ENCODE data around the gene DAD1.
"Not testable (repeated sequence)": the region's sequence is repeated elsewhere in the genome, so short reads cannot be mapped to it uniquely, and the experiment has no call there.

Gene DAD1

GRCh38 chr14:22599349-22599748 is 10.3 kb upstream of the DAD1 start:
- DNase-seq (ENCODE audit: low spot score) (no peak), FAIRE-seq (no peak)

GRCh38 chr14:22598896-22599244 is 9.8 kb upstream of the DAD1 start:
- no peak for FAIRE-seq
- DNase-seq (ENCODE audit: low spot score): peak; percentile 68

DNA sequence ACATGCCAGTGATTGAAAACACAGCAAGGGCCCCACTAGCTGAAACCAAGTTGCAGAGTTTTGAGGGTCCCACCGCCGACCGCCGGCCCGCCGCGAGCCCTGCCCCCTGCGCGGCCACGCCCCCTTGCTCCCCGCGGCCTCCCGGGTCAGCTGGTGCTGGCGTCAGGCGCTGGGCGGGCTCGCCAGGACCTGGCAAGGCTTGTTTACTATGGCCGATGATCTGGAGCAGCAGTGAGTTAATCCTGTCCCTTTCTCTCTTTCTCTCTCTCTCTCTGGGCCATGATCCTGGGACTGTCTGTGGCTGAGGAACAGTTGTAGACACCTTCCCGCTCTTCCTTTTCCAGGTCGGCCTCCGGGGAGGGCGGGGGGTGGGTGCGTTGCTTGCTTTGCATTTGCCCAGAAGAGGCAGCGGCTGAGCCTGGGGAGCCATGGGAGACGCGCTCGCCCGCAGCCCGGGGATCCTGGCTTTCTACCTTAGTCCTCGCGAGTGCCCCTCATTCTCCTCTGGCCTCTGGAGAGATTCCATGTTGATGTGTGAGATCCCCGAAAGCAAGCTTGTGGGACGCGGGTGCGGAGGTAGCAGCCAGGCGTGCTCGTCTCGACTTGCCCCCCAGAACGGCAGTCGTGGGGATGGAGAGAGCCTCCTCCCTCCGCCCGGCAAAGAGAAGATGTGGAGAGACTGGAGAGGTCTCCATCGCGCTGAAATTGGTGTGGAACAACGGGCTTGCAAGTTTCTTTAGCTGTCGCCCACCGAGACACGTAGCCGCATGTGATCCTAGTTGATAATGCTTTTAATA is 9.3 kb upstream of the DAD1 start, which contains the start of gene ABHD4:
Gene ABHD4 (plus strand): TSS at position 202 of the 797 bp plus-strand sequence. CDS start 7 bp downstream, at position 209.
- DNase-seq (ENCODE audit: low spot score) (peak; percentile 82), FAIRE-seq (no peak)

GRCh38 chr14:22597771-22598098 is 8.7 kb upstream of the DAD1 start:
- DNase-seq (ENCODE audit: low spot score) (no peak), FAIRE-seq (no peak)

DNA sequence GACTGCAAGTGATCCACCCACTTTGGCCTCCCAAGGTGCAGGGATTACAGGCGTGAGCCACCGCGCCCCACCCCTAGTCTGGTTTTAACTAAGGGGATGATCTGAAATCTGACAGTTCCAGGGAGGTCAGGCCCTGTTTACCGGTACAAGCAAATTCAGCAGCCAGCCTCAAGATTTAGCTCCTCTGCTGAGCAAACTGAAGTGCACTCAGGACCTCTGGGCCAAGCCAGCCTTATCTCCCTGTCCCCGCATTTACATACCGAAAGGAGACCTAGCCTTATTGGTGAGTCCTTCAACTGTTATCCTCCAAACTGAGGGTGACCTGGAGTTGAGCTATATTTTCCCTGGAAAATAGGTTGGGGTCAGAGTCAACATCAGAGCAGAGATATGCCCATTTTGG is 8.2 kb upstream of the DAD1 start:
- DNase-seq (ENCODE audit: low spot score) (no peak), FAIRE-seq (no peak)

DNA sequence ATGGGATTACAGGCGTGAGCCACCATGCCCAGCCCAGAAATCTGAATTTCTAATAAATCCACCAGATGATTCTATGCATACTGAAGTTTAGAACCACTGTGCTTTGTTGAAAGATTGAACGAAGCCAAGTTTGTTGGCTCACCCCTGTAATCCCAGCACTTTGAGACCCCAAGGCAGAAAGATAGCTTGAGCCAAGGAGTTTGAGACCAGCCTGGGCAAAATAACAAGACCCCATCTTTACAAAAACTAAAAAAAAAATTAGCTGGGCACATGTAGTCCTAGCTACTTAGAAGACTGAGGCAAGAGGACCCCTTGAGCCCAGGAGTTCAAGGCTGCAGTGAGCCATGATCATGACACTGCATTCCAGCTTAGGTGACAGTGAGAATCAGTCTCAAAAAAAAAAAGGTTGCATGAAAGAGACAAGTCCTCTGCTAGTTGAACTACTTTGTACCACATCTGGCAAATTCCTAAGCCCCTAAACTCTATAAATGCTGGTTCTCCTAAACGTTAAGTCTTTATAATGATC is 7.4 kb upstream of the DAD1 start:
- FAIRE-seq (no peak), DNase-seq (ENCODE audit: low spot score) (no peak)

GRCh38 chr14:22594156-22594716 is 5.2 kb upstream of the DAD1 start:
- no peak for FAIRE-seq
- no peak for DNase-seq (ENCODE audit: low spot score)

DNA sequence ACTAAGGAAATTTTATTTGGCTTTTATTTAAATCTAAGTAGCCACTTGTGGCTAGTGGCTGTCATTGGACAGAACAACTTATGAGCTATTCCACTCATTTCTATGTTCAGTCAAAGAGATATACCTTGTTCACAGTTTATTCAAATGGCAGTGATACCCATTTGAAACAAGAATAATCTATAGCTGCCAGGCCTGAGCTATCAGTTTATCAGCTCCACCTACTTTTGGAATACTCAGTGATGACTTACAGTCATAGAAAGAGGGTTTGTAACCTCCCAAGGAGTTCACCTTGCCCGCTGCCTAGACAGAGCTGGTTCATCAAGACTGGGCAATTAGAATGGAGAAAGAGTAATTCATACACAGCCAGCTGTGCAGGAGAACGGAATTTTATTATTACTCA is 4.6 kb upstream of the DAD1 start:
- DNase-seq (ENCODE audit: low spot score): no peak
- no peak for FAIRE-seq

- DNase-seq (ENCODE audit: low spot score): no peak
- FAIRE-seq: no peak
Observed at GRCh38 chr14:22593189-22593588, 4.2 kb upstream of the DAD1 start.

DNA sequence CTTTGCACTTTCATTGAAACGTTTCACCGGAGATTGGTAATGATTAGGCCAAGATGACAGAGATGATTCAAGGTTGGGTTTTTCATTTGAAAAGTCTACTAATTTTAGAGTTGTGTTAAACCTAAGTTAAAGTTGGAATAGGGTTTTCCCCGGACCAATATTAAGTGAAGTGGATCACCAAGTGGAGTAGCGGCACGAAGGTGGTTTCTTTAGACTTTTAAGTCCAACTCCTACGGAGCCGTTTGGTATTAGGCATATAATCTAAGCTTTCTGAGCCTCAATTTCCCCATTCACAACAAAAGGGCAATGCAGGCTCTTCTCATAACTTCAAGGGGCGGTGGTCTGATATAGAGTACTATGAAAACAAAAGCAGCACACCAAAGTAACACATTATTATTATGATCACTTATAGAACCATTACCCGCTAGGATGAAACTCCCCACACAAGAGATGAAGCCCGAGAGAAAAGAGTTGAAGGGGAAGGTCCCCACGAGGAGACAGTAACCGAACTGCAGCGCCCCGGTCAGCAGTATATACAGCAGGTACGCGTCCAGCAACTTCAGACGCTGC is 413 bp downstream of the DAD1 start:
- no peak for FAIRE-seq
- DNase-seq (ENCODE audit: low spot score): no peak

GRCh38 chr14:22587677-22588422 is 1.2 kb downstream of the DAD1 start:
- DNase-seq (ENCODE audit: low spot score); FAIRE-seq: not testable (repeated sequence)

DNA sequence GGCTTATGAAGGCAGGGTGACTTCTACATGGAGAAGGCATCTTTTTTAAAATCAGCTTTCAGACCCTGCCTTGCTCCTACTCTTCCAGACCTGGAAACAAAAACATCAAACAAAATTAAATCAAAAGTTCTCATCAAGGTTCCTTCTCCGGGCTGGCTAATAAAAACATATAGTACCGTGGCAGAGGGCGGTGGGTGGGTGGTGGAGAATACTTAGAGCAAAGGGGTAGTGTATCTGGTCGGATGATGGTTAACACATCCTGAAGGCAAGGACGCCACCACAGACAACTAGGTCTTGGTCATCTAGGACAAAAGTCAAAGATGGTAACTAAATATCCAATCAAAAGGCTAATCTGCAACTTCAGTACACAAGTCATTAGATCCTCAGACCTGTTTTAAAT is 1.8 kb downstream of the DAD1 start:
- FAIRE-seq (no peak), DNase-seq (ENCODE audit: low spot score) (no peak)

- DNase-seq (ENCODE audit: low spot score): no peak
- no peak for FAIRE-seq
Observed at GRCh38 chr14:22583994-22584393, 5.0 kb downstream of the DAD1 start.

DNA sequence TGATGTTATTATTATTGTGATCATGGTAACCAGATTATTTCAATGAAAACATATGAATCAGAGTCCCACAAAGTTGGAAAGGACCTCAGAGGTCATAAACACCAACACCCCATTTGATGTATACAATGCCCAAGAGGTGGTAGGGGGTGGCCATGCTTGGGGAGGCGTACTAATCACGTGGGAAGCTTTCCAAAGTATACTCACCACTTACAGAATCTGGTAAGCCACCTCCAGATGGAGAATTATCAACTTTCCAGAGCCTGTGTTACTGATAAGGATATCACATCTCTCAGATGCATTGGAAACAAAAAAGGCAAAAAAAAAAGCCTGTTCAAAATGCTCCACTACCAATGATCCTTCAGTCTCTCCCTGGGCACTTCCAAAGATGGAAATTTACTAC is 8.4 kb downstream of the DAD1 start:
- FAIRE-seq: no peak
- no peak for DNase-seq (ENCODE audit: low spot score)

- no peak for DNase-seq (ENCODE audit: low spot score)
- FAIRE-seq: no peak
Observed at GRCh38 chr14:22579881-22580280, 9.1 kb downstream of the DAD1 start.

GRCh38 chr14:22579236-22579635 is 9.8 kb downstream of the DAD1 start:
- DNase-seq (ENCODE audit: low spot score) (no peak), FAIRE-seq (no peak)

DNA sequence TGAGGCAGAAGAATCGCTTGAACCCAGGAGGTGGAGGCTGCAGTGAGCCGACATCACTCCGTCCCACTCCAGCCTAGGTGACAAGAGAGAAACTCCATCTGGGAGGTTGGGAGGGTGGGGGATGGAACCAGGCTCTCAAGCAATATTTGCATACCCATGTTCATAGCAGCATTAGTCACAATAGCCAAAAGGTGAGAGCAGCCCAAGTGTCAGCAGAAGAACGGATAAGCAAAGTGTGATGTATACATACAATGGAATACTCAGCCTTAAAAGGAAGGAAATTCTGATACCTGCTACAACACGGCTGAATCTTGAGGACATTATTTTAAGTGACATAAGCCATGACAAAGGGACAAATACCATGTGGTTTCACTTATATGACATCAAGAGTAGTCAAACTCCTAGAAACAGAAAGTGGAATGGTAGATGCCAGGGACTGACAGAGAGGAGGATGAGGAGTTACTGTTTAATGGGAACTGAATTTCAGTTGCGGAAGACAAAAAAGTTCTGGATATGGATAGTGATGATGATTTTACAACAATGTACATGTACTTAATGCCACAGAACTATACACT is 11.6 kb downstream of the DAD1 start:
- DNase-seq (ENCODE audit: low spot score) (no peak), FAIRE-seq (no peak)

DNA sequence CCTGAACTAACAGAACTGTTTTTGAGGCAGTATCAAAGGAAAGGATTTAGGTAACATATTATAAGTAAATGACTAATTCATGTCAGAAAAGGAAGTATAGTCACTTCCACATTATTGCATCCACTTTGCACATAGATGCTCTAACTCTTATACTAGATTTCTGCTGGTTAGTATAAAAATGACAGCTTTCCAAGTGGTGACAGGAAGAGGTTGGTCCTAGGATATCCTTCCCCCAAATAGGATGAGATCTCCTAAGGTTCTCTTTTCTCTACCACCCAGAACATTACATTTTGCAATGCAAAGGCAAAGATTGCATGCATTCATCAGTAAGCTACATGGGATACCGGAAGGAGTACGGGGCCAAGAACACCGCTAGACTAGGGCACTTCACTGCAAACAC is 15.2 kb downstream of the DAD1 start:
- no peak for DNase-seq (ENCODE audit: low spot score)
- FAIRE-seq: no peak

- DNase-seq (ENCODE audit: low spot score) (peak; percentile 32), FAIRE-seq (no peak)
Observed at GRCh38 chr14:22572562-22573058, 16.4 kb downstream of the DAD1 start.

GRCh38 chr14:22570132-22570949 is 18.7 kb downstream of the DAD1 start:
- FAIRE-seq: no peak
- DNase-seq (ENCODE audit: low spot score): peak; percentile 69

DNA sequence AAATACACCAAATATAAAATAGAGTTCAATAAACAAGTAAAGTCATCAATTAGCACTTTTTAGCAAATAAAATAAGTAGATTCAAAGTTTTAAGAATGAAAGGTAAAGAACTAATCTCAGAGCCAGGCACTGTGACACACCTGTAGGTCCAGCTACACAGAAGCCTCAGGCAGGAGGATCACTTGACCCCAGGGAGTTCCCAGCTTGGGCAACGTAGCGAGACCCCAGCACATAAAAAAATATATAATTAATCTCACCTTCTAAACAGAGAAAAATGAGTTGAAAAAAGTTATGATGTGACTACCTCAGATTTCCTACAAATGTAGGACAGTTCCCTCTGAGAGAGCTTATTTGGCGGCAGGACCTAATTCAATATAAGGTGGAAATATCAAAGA is 19.3 kb downstream of the DAD1 start:
- FAIRE-seq: no peak

More for the DNA sequence above, 19.3 kb downstream of the DAD1 start:
- no peak for DNase-seq (ENCODE audit: low spot score)

Measured in urothelium cell line (cell line).